DMS 273 treated with DMSO at 0.1 percent for 48 hours (cell line): ENCODE measurements around the gene CCDC82.
A peak's percentile ranks its signal among the peaks of the same experiment; 100 is the strongest.

Experiments used
- DNase-seq: peaks from one replicate; lab custom pipeline; 2025; lab: John Stamatoyannopoulos, UW

CCDC82 gene

GRCh38 chr11:96361778-96362177 lies 27.9 kb downstream of the CCDC82 start:
- no peak for DNase-seq

DNA sequence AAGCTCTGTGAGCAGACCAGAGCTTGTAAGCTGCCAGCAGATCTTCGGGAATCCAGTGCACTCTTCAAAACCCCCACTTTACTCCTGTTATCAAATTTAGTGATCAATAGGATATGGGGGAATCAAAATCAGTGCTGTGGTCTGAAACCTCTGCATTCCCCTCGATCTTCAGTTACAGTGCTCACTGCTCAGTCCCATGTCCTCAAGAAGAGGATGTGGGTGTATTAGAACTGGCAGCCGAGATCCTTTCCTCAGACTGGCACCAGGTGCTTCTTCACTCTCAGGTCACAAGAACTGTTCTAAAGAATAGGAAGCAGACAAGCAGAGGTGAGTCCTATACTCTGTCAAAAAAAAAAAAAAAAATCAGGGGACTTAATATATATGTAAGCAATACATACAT lies 31.4 kb downstream of the CCDC82 start:
- DNase-seq, result no peak

- no peak for DNase-seq
These were observed 31.9 kb downstream of the CCDC82 start for GRCh38 chr11:96357794-96358193.

DNA sequence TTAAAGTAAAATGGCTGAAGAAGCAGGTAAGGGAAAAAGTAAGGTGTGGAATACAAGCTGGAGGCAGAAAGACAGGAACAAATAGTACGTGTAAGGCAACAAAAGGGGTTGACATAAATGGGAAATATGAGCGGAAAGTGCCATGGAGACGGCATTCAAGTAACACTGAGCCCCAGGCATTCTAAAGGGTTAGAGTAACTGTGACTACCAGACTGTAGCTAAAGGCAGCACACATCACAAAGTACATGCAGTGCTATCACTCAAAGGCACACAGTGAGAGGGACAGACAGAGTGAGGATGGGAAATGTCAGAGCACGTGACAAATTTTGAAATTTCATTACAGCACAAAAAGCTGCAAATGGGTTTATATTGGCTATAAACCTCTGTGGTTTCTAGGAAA lies 32.9 kb downstream of the CCDC82 start:
- DNase-seq, result no peak

DNA sequence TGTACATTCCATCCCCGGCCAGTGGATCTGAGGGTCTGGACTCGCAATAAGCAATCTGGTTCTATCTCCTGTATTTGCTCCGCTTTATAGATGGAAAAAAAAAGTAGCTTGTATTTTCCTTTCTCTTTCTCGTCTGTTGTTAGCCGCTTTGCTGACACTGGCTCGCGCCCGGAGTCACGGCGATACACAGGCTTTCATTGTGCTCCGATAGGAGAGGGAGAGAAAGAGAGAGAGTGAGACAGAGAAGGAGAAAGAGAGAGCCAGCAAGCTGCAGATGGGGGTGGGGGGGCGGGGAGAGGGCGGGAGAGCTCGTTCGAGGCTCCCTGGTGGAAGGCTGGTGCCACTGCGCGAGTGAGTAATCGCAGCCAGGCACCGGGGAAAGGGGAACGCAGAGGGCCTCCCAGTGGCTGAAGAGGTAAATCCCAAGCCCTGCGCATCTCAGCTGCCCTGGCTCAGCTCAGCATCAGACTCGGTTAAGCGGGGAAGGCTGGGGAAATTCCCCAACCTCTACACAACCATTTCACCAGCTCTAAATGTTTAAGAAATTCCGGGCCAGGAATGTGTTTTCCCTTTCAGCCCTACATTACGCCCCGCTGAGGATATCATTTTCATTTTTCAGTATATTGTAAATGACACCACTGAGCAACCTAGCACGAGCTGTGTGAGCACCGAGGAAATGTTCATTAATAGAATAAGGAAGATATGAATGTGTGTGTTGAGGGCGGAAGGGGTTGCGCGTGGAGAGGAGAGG lies 46.6 kb downstream of the CCDC82 start, which contains the start of gene MAML2:
Gene MAML2 (minus strand): TSS at position 235 of the 751 bp plus-strand sequence. CDS start 1,300 bp downstream, outside the sequence.
- DNase-seq, result peak; percentile 78

DNA sequence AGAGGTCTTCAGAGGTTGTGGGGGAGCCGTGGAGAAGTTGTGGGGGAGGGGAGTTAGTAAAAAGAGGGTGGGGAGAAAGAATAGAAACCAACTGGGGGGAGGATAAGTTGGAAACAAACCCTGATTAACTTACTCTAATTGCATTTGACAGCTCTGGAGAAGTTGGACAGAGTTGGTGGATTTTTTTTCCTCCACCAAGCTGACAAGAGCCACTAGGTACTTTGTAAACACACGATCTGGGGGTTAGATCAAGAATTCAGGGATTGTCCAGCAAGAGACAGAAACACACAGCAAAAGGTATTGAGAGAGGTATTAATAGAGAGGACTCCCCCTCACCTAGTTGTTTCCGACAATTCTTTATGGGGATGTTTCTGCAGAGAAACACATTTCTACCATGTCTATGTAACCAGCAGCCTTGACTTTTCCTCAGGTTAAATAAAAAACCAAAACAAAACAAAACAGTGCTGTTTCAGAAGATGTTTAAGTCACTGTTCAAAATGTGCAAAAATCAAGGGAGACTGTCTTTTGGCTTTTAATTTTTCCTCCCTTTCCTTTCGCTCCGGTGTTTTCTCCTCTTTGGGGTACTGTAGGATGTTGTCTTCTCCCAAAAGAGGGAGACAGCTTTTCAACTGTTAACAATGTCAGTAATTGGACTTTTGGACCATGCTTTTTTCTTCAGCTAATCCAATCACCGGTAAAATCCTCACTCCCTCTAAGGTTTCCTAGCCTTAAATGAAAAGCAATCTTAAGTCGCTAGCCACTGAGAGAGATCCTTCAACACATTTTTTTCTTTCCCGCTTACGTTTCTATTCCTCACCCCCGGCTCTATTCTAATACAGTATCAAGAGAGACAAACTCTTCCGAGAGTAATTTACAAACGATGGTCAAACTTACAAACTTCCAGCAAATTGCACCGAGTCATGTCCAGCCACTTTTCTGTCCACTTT lies 47.4 kb downstream of the CCDC82 start:
- no peak for DNase-seq

DNA sequence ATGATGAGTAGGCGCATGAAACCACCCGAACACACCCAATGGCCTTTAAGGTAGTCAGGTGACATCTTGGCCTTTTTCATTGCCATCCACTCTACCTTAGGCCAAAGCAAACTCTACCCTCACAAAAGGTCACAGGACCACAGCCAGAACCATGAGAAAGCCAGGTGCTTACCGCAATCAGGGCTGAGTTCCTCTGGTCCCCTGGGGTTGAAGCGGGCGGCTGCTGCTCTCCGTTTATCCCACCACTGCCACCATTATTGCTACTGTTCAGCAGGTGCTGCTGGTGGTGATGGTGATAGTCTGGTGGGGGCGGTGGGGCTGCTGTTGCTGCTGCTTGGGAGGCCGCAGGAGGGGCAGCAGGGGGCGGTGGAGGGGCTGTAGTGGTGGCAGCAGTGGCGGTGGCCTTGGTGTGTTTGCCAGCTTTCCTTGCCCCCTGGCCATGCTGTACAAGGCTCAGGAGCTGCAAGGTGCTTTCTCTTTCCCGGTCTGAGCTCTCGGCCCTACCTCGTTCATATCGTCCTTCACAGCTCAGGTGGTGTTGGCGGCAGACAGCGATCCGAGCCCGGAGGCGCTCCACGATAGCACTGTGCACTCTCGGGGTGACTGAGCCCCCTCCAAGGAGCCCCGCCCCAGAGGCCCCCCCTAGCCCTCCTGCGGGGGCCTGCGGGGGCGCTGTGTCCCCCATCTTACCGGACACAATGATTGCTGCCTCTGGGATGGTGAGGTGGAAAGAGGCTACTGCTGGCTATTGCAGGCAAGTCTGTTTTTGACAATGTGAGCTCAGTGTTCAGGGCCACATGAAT lies 48.3 kb downstream of the CCDC82 start:
- DNase-seq, result no peak

DNA sequence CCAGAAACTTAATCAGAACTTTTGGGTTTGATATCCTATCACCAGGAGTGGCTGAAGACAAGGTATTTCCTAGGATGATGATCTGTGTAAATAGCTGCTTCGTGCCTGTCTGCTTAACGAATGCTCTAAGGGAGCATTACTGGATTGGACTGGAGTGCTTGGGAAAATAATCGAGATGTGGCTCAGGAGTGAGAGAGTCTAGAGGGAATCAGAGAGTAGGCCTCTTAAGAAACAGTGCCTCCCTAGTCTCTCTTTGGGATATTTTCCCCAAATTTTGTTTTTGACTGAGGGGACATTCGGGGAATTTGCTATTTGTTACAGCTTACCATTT lies 49.2 kb downstream of the CCDC82 start:
- no peak for DNase-seq

GRCh38 chr11:96339706-96340554 lies 49.8 kb downstream of the CCDC82 start:
- DNase-seq, result no peak

DNA sequence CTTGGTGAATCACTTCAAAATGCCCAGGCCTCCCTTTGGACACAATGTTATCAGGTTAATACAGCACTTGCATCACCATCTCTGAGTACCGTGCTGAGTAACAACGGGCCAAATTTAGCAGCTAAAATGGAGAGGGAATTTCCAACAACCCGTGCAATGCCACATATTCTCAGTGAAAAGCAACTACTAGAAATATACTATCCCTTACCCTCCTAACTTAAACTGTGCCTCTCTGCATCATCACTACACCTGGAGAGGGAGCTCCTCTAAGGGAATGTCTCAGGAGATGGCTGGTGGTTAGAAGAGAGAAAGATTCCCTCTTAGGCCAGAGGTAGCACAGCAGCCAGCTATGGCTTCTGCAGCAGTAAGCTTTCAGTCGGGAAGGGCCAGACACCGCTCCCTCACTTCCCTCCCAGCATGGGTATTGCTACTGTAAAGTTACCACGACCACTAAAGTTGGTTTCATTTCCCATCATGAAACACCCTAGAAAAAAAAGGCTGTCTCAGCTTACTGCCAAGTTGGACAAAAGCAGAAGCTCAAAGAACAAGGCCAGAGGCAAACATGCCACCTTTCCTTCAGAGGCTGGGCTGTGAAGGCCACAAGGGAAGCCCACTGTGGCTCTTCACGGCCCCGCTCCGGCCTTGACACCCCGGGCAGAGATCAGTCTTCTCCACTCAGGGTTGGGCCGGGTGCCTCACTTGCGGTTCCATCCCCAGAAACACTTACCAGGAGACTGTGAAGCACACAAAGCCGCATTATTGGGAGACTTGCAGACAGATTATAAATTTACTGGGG lies 50.6 kb downstream of the CCDC82 start:
- no peak for DNase-seq

DNA sequence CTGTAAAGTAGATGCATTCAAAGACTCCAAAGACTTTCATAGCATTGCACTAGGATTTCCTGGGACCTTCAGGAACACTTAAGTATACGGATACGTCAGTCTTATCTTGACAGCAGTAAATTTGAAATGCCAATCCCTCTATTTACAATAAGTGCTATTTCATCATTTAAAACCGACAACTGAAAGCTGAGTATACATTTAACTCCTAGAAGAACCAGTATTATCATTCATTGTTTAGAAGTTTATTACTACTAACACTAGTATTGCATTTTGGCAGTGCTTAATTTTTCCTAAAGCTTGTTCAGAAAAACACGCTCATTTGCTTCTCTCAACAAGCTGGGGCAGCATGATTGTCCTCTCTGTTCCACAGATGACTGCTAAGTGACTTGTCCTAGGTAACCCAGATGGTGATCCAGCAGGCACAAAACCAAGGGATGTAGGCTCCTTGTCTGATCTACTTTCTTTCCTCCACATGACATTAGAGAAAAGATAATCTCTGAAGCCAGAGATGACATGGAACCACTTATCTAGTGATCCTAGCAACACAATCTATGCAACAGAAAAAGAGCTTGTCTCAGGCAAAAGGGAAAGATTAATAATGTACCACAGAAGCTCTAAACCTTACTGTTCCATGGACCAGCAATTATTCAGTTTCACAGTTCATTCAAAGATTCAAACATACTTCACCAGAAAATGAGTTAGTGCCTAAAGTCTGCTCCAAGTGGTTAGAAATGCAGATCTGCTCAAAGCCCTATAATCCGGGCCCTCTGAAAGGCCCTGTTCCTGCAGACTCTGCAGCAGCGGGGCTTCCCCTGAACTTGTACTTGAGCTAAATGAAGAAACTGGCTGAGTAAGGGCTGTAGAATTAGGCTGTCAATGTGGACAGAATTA lies 51.9 kb downstream of the CCDC82 start:
- DNase-seq, result no peak

DNA sequence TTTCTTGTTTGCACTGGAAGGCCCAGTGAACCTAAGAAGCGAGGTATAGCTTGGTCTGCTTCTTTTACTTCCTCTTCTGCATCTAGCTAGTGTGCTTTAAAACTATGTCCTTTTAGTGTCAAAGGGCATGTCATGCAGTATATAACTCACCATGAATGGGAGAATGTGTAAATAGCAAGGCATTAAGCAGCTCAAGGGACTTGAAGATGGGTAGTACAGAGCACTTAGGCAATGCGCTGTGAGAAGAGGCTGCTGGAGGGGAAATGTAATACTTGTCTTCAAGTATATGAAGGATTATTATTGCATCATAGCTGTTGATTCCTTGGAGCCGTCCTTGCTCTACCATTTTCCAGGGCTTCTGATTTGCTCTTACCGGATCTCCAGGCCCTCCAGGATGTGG lies 54.3 kb downstream of the CCDC82 start:
- no peak for DNase-seq

- no peak for DNase-seq
These were observed 55.5 kb downstream of the CCDC82 start for GRCh38 chr11:96334219-96334618.

DNA sequence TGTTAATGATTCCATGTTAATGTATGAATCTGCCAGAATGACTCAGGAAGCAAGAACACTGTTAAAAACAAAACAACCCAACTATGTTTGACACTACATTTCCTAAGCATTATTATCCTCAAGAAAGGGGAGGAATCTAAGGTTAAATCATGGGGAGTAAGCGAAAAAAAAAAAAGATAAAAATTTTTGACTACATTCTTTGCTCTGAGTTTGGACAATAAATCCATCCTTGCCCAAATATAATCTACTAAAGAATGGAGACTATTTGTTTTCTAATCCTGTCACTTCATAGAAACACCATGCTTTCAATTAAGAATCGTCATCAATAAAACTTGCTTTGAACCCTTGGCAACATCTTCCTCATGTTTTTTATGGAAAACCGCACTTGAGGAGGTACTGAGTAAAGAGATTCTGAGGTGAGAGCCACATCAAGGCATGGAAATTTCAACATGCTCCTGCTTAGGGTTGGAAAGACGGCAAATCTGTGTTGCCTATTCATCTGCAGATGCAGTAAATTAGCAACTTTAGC lies 56.5 kb downstream of the CCDC82 start:
- no peak for DNase-seq

DNA sequence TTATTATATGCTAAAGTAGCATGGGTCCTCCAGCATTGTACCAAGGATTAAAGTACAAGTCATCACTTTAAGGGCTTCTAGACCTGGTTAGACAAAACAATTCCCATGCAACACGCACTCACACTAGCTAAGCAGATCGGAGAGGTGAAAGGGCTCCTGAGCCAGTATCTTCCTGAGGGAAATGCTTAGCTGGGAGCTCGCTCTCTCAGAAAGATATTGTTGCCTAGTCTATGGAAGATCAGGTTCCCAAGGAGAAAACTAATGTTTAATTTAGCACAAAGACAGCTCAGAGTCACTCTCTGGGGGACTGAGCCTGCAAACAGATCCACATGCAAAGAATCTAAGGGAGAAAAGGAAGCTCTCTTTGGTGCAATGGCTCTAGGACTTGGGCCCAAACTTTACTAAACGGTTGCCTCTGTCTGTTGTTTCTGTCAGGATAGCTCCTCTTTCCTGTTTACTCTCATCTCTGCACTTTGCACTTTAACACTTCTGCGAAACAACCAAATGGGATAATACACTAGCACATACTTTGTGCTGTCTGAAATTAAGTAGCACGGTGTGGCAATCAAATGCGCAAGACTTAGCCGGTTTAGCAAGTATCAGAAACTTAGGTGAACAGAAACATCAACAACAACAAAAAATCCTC lies 57.5 kb downstream of the CCDC82 start:
- no peak for DNase-seq

DNA sequence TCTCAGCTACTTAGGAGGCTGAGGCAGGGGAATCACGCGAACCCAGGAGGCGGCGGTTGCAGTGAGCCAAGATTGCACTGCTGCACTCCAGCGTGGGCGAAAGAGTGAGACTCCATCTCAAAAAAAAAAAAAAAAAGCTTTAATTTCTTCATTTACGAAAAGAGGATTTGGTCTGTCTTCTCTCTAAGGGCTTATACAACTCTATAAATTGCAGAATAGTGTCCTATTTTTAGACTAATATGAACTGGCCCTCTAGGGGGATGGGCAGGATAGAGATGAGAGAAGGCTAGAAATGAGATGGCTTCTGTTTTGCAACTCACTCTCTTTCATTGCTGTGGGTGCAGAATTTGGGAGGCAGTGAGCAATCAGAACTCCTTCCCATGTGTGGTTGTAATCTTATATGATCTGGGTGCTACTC lies 58.0 kb downstream of the CCDC82 start:
- no peak for DNase-seq

- no peak for DNase-seq
These were observed 59.2 kb downstream of the CCDC82 start for GRCh38 chr11:96330511-96330859.

DNA sequence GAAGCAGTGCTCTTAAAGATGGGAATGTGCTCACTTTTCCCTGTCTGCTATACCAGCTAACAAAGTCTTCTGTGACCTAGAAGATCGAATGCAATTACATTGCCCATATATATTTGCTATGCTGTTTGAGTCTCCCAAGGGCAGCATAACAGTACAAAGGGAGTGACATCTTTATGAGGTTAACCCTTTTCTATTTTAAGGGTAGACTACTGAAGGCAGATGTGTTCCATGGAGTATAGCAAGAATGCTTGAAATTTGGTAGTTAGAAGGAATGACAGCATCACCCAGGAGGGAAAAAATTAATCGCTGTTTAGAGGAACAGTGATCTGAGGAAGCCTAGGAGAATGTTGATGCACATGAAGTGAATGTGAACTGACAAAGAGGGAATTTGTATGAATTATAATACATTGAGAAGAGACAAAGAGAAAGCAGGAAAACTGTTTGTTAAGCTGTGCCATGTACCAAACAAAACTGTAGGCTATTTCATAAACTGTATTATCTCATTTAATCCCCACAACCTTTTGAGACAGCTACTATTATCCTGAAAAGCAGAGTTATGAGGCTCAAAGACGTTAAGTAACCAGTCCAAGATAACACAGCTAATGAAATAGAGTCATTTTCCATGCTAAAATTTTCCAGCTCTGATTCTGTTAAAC lies 59.7 kb downstream of the CCDC82 start:
- DNase-seq, result no peak
